ENCODE results near the gene SAMSN1. TPM values are rescaled to one million over a fixed set of nuclear protein-coding genes. Genes with fewer than 3 reads are reported as not detected.

The SAMSN1 gene
- total and polyA plus RNA-seq, 2 experiments from 2014 or later: 3.2 to 5.4 TPM

DNA sequence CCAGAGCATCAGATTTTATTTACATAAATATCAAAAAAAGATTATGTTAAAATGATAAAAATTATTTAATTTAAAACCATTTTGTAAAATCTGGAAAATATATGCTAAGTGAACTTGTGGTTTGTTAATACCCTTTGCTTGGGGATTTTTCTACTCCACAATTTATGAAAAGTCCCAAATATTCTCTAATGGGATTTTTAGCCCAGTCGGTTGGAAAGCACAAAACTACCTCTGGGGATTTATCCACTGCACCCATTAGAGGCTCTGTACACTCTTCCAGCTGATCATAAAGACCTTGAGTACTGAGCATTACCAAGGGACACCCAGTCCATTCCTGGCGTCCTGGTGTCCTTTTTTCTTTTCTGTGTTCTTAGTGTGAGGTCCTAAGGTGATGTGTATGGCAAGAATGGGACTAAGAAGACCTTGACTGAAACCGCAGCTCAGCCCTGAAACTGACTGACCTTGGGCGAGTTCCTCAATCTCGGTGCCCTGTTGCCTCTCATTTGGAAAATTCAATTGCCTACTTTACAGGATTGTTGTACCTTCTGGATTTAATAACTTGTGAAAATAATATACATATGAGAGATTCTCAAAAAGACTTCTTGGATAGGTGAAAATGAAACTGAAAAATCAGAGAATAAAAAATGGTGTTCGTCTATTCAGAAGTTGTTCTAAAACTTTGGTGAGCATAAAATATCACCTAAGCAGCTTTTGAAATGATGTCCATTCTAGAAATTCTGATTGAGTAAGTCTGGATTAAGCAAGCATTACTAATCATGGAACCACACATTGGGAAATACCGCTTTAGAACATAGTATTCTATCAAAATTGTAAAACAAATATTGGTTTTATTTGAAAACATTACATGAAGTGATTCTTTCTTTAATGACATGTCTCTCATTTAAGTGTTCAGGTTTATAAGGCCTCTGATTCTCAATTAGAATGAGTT lies 21.5 kb upstream of the SAMSN1 start:
- no peaks in the 10 kb centered on the region for H3K79me2 ChIP-seq (replicated peaks; ENCODE audit: insufficient read depth)
- Mint-ChIP-seq H3K4me3 (no peak overlapping the region), H3K9me3 (no peaks in the 10 kb centered on the region; the same call in 2 of the 3 replicates), H3K27me3 (ENCODE audit: insufficient read depth, low read depth, poor library complexity) (no peaks in the 10 kb centered on the region), H3K27ac (no peak overlapping the region), H3K4me1 (no peaks in the 10 kb centered on the region; the same call in 2 of the 3 replicates), H3K36me3 (ENCODE audit: low read depth) (no peaks in the 10 kb centered on the region)
- H2AFZ ChIP-seq: peak overlapping the region; percentile 43; the same call in 1 of the 2 replicates
- H3F3A ChIP-seq (replicated peaks; ENCODE audit: low read depth): no peaks in the 10 kb centered on the region
- no peaks in the 10 kb centered on the region for H4K20me1 ChIP-seq (replicated peaks; ENCODE audit: insufficient read depth)
- ATAC-seq (no peak), DNase-seq (ENCODE audit: low spot score) (no peak)
- H3K4me3 ChIP-seq: no peak overlapping the region
- H3K9me2 ChIP-seq (ENCODE audit: insufficient read depth): peaks cover 7% of the 10 kb centered on the region; the same call in 1 of the 2 replicates
- no peak overlapping the region for H3K27ac ChIP-seq (ENCODE audit: low read depth)
- no peaks in the 10 kb centered on the region; the same call in none of the 2 replicates for H3K4me1 ChIP-seq (ENCODE audit: insufficient read depth)
- no peaks in the 10 kb centered on the region for H3K27me3 ChIP-seq (ENCODE audit: insufficient read depth)
- no peak for TF ChIP-seq CREB1 (CRISPR knock-in tag; IDR thresholded peaks at IDR 0.05; ENCODE audit: low read depth)
- TF ChIP-seq JUNB (IDR thresholded peaks at IDR 0.05; ENCODE audit: unreplicated experiment): no peak
- TF ChIP-seq REST (IDR thresholded peaks at IDR 0.05; ENCODE audit: unreplicated experiment): no peak
- TF ChIP-seq POLR2AphosphoS5 (IDR thresholded peaks at IDR 0.05; ENCODE audit: low read depth): no peak
- TF ChIP-seq, protein P1, sequence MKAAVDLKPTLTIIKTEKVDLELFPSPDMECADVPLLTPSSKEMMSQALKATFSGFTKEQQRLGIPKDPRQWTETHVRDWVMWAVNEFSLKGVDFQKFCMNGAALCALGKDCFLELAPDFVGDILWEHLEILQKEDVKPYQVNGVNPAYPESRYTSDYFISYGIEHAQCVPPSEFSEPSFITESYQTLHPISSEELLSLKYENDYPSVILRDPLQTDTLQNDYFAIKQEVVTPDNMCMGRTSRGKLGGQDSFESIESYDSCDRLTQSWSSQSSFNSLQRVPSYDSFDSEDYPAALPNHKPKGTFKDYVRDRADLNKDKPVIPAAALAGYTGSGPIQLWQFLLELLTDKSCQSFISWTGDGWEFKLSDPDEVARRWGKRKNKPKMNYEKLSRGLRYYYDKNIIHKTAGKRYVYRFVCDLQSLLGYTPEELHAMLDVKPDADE (IDR thresholded peaks at IDR 0.05): no peak
- H3K4me2 ChIP-seq: no peak overlapping the region
- no peaks in the 10 kb centered on the region for H3K36me3 ChIP-seq (ENCODE audit: insufficient read depth)

GRCh38 chr21:14566894-14567293 lies 20.8 kb upstream of the SAMSN1 start:
- Mint-ChIP-seq H3K36me3 (ENCODE audit: low read depth) (0 out of 3 replicates have a peak, but pooled peaks cover 1% of the 10 kb centered on the region), H3K4me1 (no peaks in the 10 kb centered on the region; the same call in 2 of the 3 replicates), H3K9me3 (no peaks in the 10 kb centered on the region; the same call in 1 of the 3 replicates), H3K27me3 (ENCODE audit: insufficient read depth, low read depth, poor library complexity) (no peaks in the 10 kb centered on the region), H3K4me3 (no peak overlapping the region), H3K27ac (no peak overlapping the region)
- DNase-seq (ENCODE audit: low spot score) (no peak), ATAC-seq (no peak)
- no peak overlapping the region for H2AFZ ChIP-seq
- no peaks in the 10 kb centered on the region for H3F3A ChIP-seq (replicated peaks; ENCODE audit: low read depth)
- no peak overlapping the region for H3K27ac ChIP-seq (ENCODE audit: low read depth)
- H4K20me1 ChIP-seq (replicated peaks; ENCODE audit: insufficient read depth): no peaks in the 10 kb centered on the region
- no peaks in the 10 kb centered on the region; the same call in none of the 2 replicates for H3K4me1 ChIP-seq (ENCODE audit: insufficient read depth)
- no peak overlapping the region for H3K4me2 ChIP-seq
- H3K79me2 ChIP-seq (replicated peaks; ENCODE audit: insufficient read depth): no peaks in the 10 kb centered on the region
- H3K4me3 ChIP-seq: no peak overlapping the region
- peaks cover 10% of the 10 kb centered on the region; the same call in 1 of the 2 replicates for H3K9me2 ChIP-seq (ENCODE audit: insufficient read depth)
- no peaks in the 10 kb centered on the region for H3K36me3 ChIP-seq (ENCODE audit: insufficient read depth)
- H3K27me3 ChIP-seq (ENCODE audit: insufficient read depth): no peaks in the 10 kb centered on the region
- TF ChIP-seq POLR2AphosphoS5 (IDR thresholded peaks at IDR 0.05; ENCODE audit: low read depth): no peak
- no peak for TF ChIP-seq REST (IDR thresholded peaks at IDR 0.05; ENCODE audit: unreplicated experiment)
- no peak for TF ChIP-seq STAT1 (IDR thresholded peaks at IDR 0.05; ENCODE audit: unreplicated experiment)
- no peak for TF ChIP-seq NANOG (IDR thresholded peaks at IDR 0.05; ENCODE audit: borderline replicate concordance)
- TF ChIP-seq EZH2phosphoT487 (IDR thresholded peaks at IDR 0.05; ENCODE audit: unreplicated experiment): no peak
- TF ChIP-seq, protein P2, sequence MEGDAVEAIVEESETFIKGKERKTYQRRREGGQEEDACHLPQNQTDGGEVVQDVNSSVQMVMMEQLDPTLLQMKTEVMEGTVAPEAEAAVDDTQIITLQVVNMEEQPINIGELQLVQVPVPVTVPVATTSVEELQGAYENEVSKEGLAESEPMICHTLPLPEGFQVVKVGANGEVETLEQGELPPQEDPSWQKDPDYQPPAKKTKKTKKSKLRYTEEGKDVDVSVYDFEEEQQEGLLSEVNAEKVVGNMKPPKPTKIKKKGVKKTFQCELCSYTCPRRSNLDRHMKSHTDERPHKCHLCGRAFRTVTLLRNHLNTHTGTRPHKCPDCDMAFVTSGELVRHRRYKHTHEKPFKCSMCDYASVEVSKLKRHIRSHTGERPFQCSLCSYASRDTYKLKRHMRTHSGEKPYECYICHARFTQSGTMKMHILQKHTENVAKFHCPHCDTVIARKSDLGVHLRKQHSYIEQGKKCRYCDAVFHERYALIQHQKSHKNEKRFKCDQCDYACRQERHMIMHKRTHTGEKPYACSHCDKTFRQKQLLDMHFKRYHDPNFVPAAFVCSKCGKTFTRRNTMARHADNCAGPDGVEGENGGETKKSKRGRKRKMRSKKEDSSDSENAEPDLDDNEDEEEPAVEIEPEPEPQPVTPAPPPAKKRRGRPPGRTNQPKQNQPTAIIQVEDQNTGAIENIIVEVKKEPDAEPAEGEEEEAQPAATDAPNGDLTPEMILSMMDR (conservative IDR thresholded peaks at IDR 0.05; ENCODE audit: low read depth in 2 of 2): no peak
- TF ChIP-seq, protein P1 (IDR thresholded peaks at IDR 0.05): no peak
- no peak for TF ChIP-seq CREB1 (CRISPR knock-in tag; IDR thresholded peaks at IDR 0.05; ENCODE audit: low read depth)
- TF ChIP-seq ZNF114 (CRISPR knock-in tag; IDR thresholded peaks at IDR 0.05): no peak
- TF ChIP-seq JUNB (IDR thresholded peaks at IDR 0.05; ENCODE audit: unreplicated experiment): no peak
